ENCODE data around the gene AKAP13. TPM values are rescaled to one million over a fixed set of nuclear protein-coding genes. Genes with fewer than 3 reads are reported as not detected.

Gene AKAP13
- total RNA-seq, 1 experiment from 2014 or later: 55.3 TPM

- peak; percentile 55 for DNase-seq (ENCODE audit: low read depth)
Measured at GRCh38 chr15:85727068-85727467, 346.7 kb downstream of the AKAP13 start.

GRCh38 chr15:85730001-85730820 lies 349.8 kb downstream of the AKAP13 start:
- peak; percentile 59 for DNase-seq (ENCODE audit: low read depth)

GRCh38 chr15:85733416-85733815 lies 353.0 kb downstream of the AKAP13 start:
- no peak for DNase-seq (ENCODE audit: low read depth)

- no peak for DNase-seq (ENCODE audit: low read depth)
Measured at GRCh38 chr15:85737061-85737460, 356.7 kb downstream of the AKAP13 start.

- no peak for DNase-seq (ENCODE audit: low read depth)
Measured at GRCh38 chr15:85741021-85741421, 360.6 kb downstream of the AKAP13 start.

GRCh38 chr15:85741662-85742061 lies 361.3 kb downstream of the AKAP13 start:
- no peak for DNase-seq (ENCODE audit: low read depth)

- DNase-seq (ENCODE audit: low read depth): peak; percentile 73
Measured at GRCh38 chr15:85742186-85742821, 361.9 kb downstream of the AKAP13 start.

- peak; percentile 55 for DNase-seq (ENCODE audit: low read depth)
Measured at GRCh38 chr15:85743392-85744055, 363.1 kb downstream of the AKAP13 start.

GRCh38 chr15:85744579-85744978 lies 364.2 kb downstream of the AKAP13 start:
- DNase-seq (ENCODE audit: low read depth): no peak

- DNase-seq (ENCODE audit: low read depth): no peak
Measured at GRCh38 chr15:85745023-85745422, 364.6 kb downstream of the AKAP13 start.

- no peak for DNase-seq (ENCODE audit: low read depth)
Measured at GRCh38 chr15:85745525-85746150, 365.2 kb downstream of the AKAP13 start.

- no peak for DNase-seq (ENCODE audit: low read depth)
Measured at GRCh38 chr15:85746641-85747040, 366.2 kb downstream of the AKAP13 start.

- no peak for DNase-seq (ENCODE audit: low read depth)
Measured at GRCh38 chr15:85748176-85748575, 367.8 kb downstream of the AKAP13 start.

- DNase-seq (ENCODE audit: low read depth): no peak
Measured at GRCh38 chr15:85748729-85749128, 368.3 kb downstream of the AKAP13 start.

GRCh38 chr15:85749261-85750151 lies 369.1 kb downstream of the AKAP13 start:
- peak; percentile 74 for DNase-seq (ENCODE audit: low read depth)

GRCh38 chr15:85750319-85751290 lies 370.2 kb downstream of the AKAP13 start:
- DNase-seq (ENCODE audit: low read depth): no peak

- no peak for DNase-seq (ENCODE audit: low read depth)
Measured at GRCh38 chr15:85751291-85752123, 371.1 kb downstream of the AKAP13 start.

- DNase-seq (ENCODE audit: low read depth): no peak
Measured at GRCh38 chr15:85752124-85752475, 371.7 kb downstream of the AKAP13 start.

GRCh38 chr15:85752491-85752961 lies 372.1 kb downstream of the AKAP13 start:
- no peak for DNase-seq (ENCODE audit: low read depth)
